PFSK-1 (cell line): Measurements from ENCODE around the gene KLF2.

Source experiments
- FOXP2 ChIP-seq: optimal IDR thresholded peaks from 2 replicates; pipeline ENCODE3; 2011; ENCODE audit warnings: borderline replicate concordance, control low read depth, inconsistent platforms; ENCODE audit not compliant: insufficient read depth; ENCODE audit errors: extremely low read length, extremely low read depth
- POLR2AphosphoS5 ChIP-seq: IDR thresholded peaks from 2 replicates; pipeline ENCODE4 v1.6.1; 2012; ENCODE audit warnings: low read depth, mild to moderate bottlenecking, control low read depth, low read length, moderate library complexity
- REST ChIP-seq, 2 experiments: IDR thresholded peaks; 2 replicates each; pipeline versions ENCODE4 v1.6.1 to v1.8.0; 2011 to 2012; ENCODE audit warnings: low read depth in 2 of 2, low read length in 2 of 2, control low read depth in 1 of 2, inconsistent platforms in 1 of 2, mild to moderate bottlenecking in 1 of 2, moderate library complexity in 1 of 2; ENCODE audit not compliant: insufficient read depth in 1 of 2
- SIN3A ChIP-seq: IDR thresholded peaks from 2 replicates; pipeline ENCODE4 v1.6.1; 2012; ENCODE audit warnings: mild to moderate bottlenecking, low read length, moderate library complexity, borderline replicate concordance; ENCODE audit not compliant: insufficient read depth
- TAF1 ChIP-seq: IDR thresholded peaks from 2 replicates; pipeline ENCODE4 v1.6.1; 2012; ENCODE audit warnings: low read length, control low read depth, borderline replicate concordance; ENCODE audit not compliant: insufficient read depth

DNA sequence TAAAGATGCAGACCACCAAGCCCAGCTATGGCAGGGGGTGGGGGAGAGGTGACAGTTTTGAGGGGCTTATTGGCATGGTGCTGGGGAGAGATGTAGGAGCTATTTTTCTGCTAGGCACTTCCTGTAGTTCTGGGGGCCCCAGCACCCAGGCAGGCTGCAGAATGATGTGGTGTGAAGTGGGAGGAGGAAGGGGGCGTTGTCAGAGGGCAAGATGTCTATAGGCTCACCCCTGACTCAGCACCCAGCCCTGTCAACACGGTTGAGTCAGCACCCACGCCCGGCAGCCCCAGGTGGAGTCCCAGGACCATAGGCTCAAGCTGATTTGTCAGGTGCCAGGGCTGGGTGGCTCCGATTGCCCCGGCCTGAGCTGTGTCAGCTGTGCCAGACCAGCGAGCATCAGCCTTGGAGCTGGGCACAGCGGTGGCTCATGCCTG lies 5.8 kb downstream of the KLF2 start:
- TF ChIP-seq POLR2AphosphoS5 (no peak), SIN3A (no peak), TAF1 (no peak), REST (IDR thresholded peaks at IDR 0.05; ENCODE audit: insufficient read depth in 1 of 2, low read depth in 2 of 2, low read length in 2 of 2) (no peak), FOXP2 (no peak)
